Gastroesophageal sphincter (tissue), 3 donors: Measurements from ENCODE around the gene FGF10.

Experiments used
- EP300 ChIP-seq: sonication (generic); formaldehyde crosslinking; IDR thresholded peaks from one replicate; pipeline ENCODE4 v1.6.1; 2017; ENCODE audit warnings: antibody characterized with exemption, mild to moderate bottlenecking
- POLR2A ChIP-seq, 2 donors: fragments of 450-650 bp; IDR thresholded peaks; one replicate each; pipeline ENCODE4 v1.6.1; 2017; ENCODE audit warnings: antibody characterized with exemption in 2 of 2, mild to moderate bottlenecking in 2 of 2, moderate library complexity in 1 of 2
- POLR2AphosphoS5 ChIP-seq: sonication (generic); formaldehyde crosslinking; IDR thresholded peaks from one replicate; pipeline ENCODE4 v1.6.1; 2017; ENCODE audit warnings: antibody characterized with exemption
- TF ChIP-seq, protein P1 (sequence below), 4 experiments: fragments of 200-600 bp in 2 of 4; fragments of 450-650 bp in 2 of 4; sonication (generic) in 1 of 4; IDR thresholded peaks; one replicate each; pipeline ENCODE4 v1.5.1; 2017 to 2019; ENCODE audit warnings: antibody characterized with exemption in 4 of 4, mild to moderate bottlenecking in 2 of 4, moderate library complexity in 2 of 4

DNA sequence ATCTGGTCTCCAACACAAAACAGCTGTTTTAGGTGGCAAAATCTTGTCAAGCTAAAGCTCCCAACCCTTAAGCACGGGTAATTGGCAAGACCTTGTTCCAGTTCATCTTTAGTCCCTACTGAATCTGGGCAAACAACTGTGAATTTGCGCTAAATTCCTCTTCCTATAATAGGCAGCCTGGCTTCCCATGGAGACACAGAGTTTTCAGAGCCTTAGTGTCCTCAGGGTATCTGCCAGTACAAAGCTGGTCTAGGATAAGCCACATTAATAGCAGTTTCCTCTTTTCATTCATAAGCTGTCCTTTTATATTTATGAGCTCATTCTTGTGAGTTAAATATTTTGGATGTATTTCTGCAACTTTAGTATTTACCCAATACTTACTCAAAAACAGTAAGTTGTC is 59.5 kb downstream of the FGF10 start:
- TF ChIP-seq, protein P1, sequence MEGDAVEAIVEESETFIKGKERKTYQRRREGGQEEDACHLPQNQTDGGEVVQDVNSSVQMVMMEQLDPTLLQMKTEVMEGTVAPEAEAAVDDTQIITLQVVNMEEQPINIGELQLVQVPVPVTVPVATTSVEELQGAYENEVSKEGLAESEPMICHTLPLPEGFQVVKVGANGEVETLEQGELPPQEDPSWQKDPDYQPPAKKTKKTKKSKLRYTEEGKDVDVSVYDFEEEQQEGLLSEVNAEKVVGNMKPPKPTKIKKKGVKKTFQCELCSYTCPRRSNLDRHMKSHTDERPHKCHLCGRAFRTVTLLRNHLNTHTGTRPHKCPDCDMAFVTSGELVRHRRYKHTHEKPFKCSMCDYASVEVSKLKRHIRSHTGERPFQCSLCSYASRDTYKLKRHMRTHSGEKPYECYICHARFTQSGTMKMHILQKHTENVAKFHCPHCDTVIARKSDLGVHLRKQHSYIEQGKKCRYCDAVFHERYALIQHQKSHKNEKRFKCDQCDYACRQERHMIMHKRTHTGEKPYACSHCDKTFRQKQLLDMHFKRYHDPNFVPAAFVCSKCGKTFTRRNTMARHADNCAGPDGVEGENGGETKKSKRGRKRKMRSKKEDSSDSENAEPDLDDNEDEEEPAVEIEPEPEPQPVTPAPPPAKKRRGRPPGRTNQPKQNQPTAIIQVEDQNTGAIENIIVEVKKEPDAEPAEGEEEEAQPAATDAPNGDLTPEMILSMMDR (IDR thresholded peaks at IDR 0.05): no peak
- TF ChIP-seq POLR2AphosphoS5: no peak
- no peak for TF ChIP-seq POLR2A (IDR thresholded peaks at IDR 0.05)
- TF ChIP-seq EP300: no peak
